GM23338 (cell line): ENCODE results near the gene ALDH1A2. TPM values are rescaled to one million over a fixed set of nuclear protein-coding genes. Genes with fewer than 3 reads are reported as not detected.

Experiments
- ATAC-seq: fragments of 200-7000 bp; cut with Tn5 transposase; 3 replicates; pipeline ENCODE4 v1.9.1; 2020
- DNase-seq: peaks from one replicate; pipeline ENCODE4 v3.0.0-alpha.2; 2015; ENCODE audit warnings: low spot score
- H2AFZ ChIP-seq: fragments of 200-600 bp; sonication (generic); 2 replicates; pipeline ENCODE4 v1.8.0; 2016; ENCODE audit warnings: antibody characterized with exemption, mild to moderate bottlenecking, moderate library complexity
- H3F3A ChIP-seq: fragments of 200-600 bp; sonication (generic); replicated peaks from 2 replicates; pipeline ENCODE4 v1.8.0; 2017; ENCODE audit warnings: antibody characterized with exemption, mixed run types, low read depth
- H3K27ac ChIP-seq: fragments of 200-600 bp; sonication (generic); 2 replicates; pipeline ENCODE4 v1.6.1; 2016; ENCODE audit warnings: low read depth
- H3K27me3 ChIP-seq: fragments of 200-600 bp; sonication (generic); 2 replicates; pipeline ENCODE4 v1.8.0; 2016; ENCODE audit warnings: mild to moderate bottlenecking, mixed run types, moderate library complexity; ENCODE audit not compliant: insufficient read depth
- H3K36me3 ChIP-seq: fragments of 200-600 bp; sonication (generic); 2 replicates; pipeline ENCODE4 v1.8.0; 2016; ENCODE audit warnings: mild to moderate bottlenecking; ENCODE audit not compliant: insufficient read depth
- H3K4me1 ChIP-seq: fragments of 200-600 bp; sonication (generic); 2 replicates; pipeline ENCODE4 v1.8.0; 2016; ENCODE audit warnings: mild to moderate bottlenecking, moderate library complexity; ENCODE audit not compliant: insufficient read depth
- H3K4me2 ChIP-seq: fragments of 200-600 bp; sonication (generic); 2 replicates; pipeline ENCODE4 v1.7.1; 2017; ENCODE audit warnings: mixed run types
- H3K4me3 ChIP-seq: fragments of 200-600 bp; sonication (generic); 2 replicates; pipeline ENCODE4 v1.6.1; 2016; ENCODE audit warnings: mixed run types
- H3K79me2 ChIP-seq: fragments of 200-600 bp; sonication (generic); replicated peaks from 2 replicates; pipeline ENCODE4 v1.8.0; 2017; ENCODE audit warnings: mild to moderate bottlenecking; ENCODE audit not compliant: insufficient read depth
- H3K9me2 ChIP-seq: fragments of 200-600 bp; sonication (generic); 2 replicates; pipeline ENCODE4 v1.8.0; 2017; ENCODE audit not compliant: insufficient read depth
- H4K20me1 ChIP-seq: fragments of 200-600 bp; sonication (generic); replicated peaks from 2 replicates; pipeline ENCODE4 v1.8.0; 2017; ENCODE audit warnings: mild to moderate bottlenecking; ENCODE audit not compliant: insufficient read depth
- H3K27ac Mint-ChIP-seq: 2 replicates; pipeline ENCODE4 v1.8.0; 2020; ENCODE audit warnings: inconsistent platforms, mild to moderate bottlenecking, moderate library complexity, mixed read lengths
- H3K27me3 Mint-ChIP-seq: 3 replicates; pipeline ENCODE4 v1.8.0; 2022; ENCODE audit warnings: low read depth, mild to moderate bottlenecking, moderate library complexity, mixed read lengths, inconsistent platforms; ENCODE audit not compliant: insufficient read depth, poor library complexity
- H3K36me3 Mint-ChIP-seq: 3 replicates; pipeline ENCODE4 v1.8.0; 2021; ENCODE audit warnings: low read depth, mild to moderate bottlenecking, inconsistent platforms, moderate library complexity, mixed read lengths
- H3K4me1 Mint-ChIP-seq: 3 replicates; pipeline ENCODE4 v1.8.0; 2020; ENCODE audit warnings: mild to moderate bottlenecking, inconsistent platforms, mixed read lengths
- H3K4me3 Mint-ChIP-seq: 3 replicates; pipeline ENCODE4 v1.8.0; 2021; ENCODE audit warnings: moderate library complexity, mild to moderate bottlenecking, inconsistent platforms, mixed read lengths
- H3K9me3 Mint-ChIP-seq: 3 replicates; pipeline ENCODE4 v1.8.0; 2020; ENCODE audit warnings: moderate library complexity, mild to moderate bottlenecking, inconsistent platforms, mixed read lengths
- CREB1 ChIP-seq: fragments of 250-450 bp; sonication (Bioruptor Pico); IDR thresholded peaks from 2 replicates; pipeline ENCODE4 v1.5.0; 2020; ENCODE audit warnings: low read depth, mild to moderate bottlenecking, moderate library complexity
- ETS1 ChIP-seq: IDR thresholded peaks from 2 replicates; pipeline ENCODE4 v1.6.1; 2016; ENCODE audit warnings: antibody characterized with exemption
- EZH2 ChIP-seq: fragments of 200-600 bp; sonication (generic); IDR thresholded peaks from one replicate; pipeline ENCODE4 v1.8.0; 2017; ENCODE audit warnings: antibody characterized with exemption, mild to moderate bottlenecking, low read depth; ENCODE audit not compliant: unreplicated experiment
- EZH2phosphoT487 ChIP-seq: fragments of 200-600 bp; sonication (generic); IDR thresholded peaks from one replicate; pipeline ENCODE4 v1.8.1; 2018; ENCODE audit warnings: antibody characterized with exemption; ENCODE audit not compliant: unreplicated experiment
- JUNB ChIP-seq: IDR thresholded peaks from one replicate; pipeline ENCODE4 v1.6.1; 2016; ENCODE audit warnings: antibody characterized with exemption; ENCODE audit not compliant: unreplicated experiment
- POLR2AphosphoS5 ChIP-seq: IDR thresholded peaks from 2 replicates; pipeline ENCODE4 v1.6.1; 2016; ENCODE audit warnings: antibody characterized with exemption, low read depth
- REST ChIP-seq: IDR thresholded peaks from one replicate; pipeline ENCODE4 v1.6.1; 2018; ENCODE audit warnings: antibody characterized with exemption; ENCODE audit not compliant: unreplicated experiment
- ZNF114 ChIP-seq: fragments of 250-450 bp; sonication (Bioruptor Pico); IDR thresholded peaks from 2 replicates; pipeline ENCODE4 v1.5.0; 2020; ENCODE audit warnings: mild to moderate bottlenecking, moderate library complexity
- ZNF331 ChIP-seq: fragments of 250-450 bp; sonication (Bioruptor Pico); IDR thresholded peaks from 2 replicates; pipeline ENCODE4 v1.5.0; 2020; ENCODE audit warnings: low read depth, mild to moderate bottlenecking, moderate library complexity
- ZNF462 ChIP-seq: fragments of 250-450 bp; sonication (Bioruptor Pico); IDR thresholded peaks from 2 replicates; pipeline ENCODE4 v1.5.0; 2020; ENCODE audit warnings: mild to moderate bottlenecking, moderate library complexity
- polyA plus RNA-seq: library from polyadenylated mRNA; unstranded; fragments of >200 nt; fragmentation: Nextera tagmentation; extraction: Ambion mirVana; gene quantifications from 2 replicates; pipeline ENCODE4 v1.2.1, GENCODE V29; 2016
- total RNA-seq: library from RNA; depleted of rRNA; stranded (reverse); fragments of >200 nt; shearing (Covaris generic); gene quantifications from 2 replicates; pipeline ENCODE4 v1.2.3, GENCODE V29; 2014

The ALDH1A2 gene
- total and polyA plus RNA-seq, 2 experiments from 2014 or later: 0.80 TPM; not detected in 1

- TF ChIP-seq ZNF462 (CRISPR knock-in tag): no peak
- no peak for TF ChIP-seq POLR2AphosphoS5
- no peak for TF ChIP-seq ETS1
Observed at GRCh38 chr15:57917998-57918397, 147.5 kb downstream of the ALDH1A2 start (continued).

GRCh38 chr15:57916695-57917094 is 148.8 kb downstream of the ALDH1A2 start:
- H3K27ac ChIP-seq: no peak overlapping the region
- H3K9me2 ChIP-seq: peaks cover 8% of the 10 kb centered on the region; the same call in 1 of the 2 replicates
- ATAC-seq (no peak), DNase-seq (no peak)
- no peaks in the 10 kb centered on the region for H3F3A ChIP-seq
- H3K36me3 Mint-ChIP-seq: no peaks in the 10 kb centered on the region
- no peak overlapping the region for H3K4me3 ChIP-seq
- H3K36me3 ChIP-seq: no peaks in the 10 kb centered on the region
- no peak overlapping the region for H3K4me2 ChIP-seq
- peaks cover 8% of the 10 kb centered on the region for H3K27me3 Mint-ChIP-seq
- H2AFZ ChIP-seq: no peak overlapping the region
- no peak overlapping the region for H3K4me3 Mint-ChIP-seq
- no peaks in the 10 kb centered on the region for H3K4me1 Mint-ChIP-seq
- H3K27me3 ChIP-seq: no peaks in the 10 kb centered on the region
- no peaks in the 10 kb centered on the region for H3K9me3 Mint-ChIP-seq
- H3K79me2 ChIP-seq: no peaks in the 10 kb centered on the region
- TF ChIP-seq ZNF114 (CRISPR knock-in tag) (no peak), ZNF331 (CRISPR knock-in tag) (no peak), CREB1 (no peak), REST (no peak), JUNB (no peak), EZH2phosphoT487 (no peak), ETS1 (no peak), EZH2 (no peak)
- no peaks in the 10 kb centered on the region for H4K20me1 ChIP-seq
- no peaks in the 10 kb centered on the region for H3K4me1 ChIP-seq
- no peak overlapping the region for H3K27ac Mint-ChIP-seq
